ENCODE results near the gene STAT1.

Gene STAT1

GRCh38 chr2:191030521-191031154, 16.7 kb upstream of the STAT1 start:
- peak; percentile 75 for DNase-seq

- DNase-seq: peak; percentile 47
Measured at GRCh38 chr2:191029280-191029950, 15.4 kb upstream of the STAT1 start.

GRCh38 chr2:191026377-191026776, 12.4 kb upstream of the STAT1 start:
- no peak for DNase-seq

GRCh38 chr2:191025135-191025534, 11.2 kb upstream of the STAT1 start:
- no peak for DNase-seq

- peak; percentile 55 for DNase-seq
Measured at GRCh38 chr2:191023235-191023679, 9.3 kb upstream of the STAT1 start.

- DNase-seq: peak; percentile 39
Measured at GRCh38 chr2:191020742-191021381, 6.9 kb upstream of the STAT1 start.

- DNase-seq: peak; percentile 97
Measured at GRCh38 chr2:191020221-191020741, 6.3 kb upstream of the STAT1 start.

- DNase-seq: no peak
Measured at GRCh38 chr2:191019376-191019775, 5.4 kb upstream of the STAT1 start.

GRCh38 chr2:191018643-191019119, 4.7 kb upstream of the STAT1 start:
- DNase-seq: no peak

GRCh38 chr2:191018048-191018447, 4.1 kb upstream of the STAT1 start:
- DNase-seq: no peak

GRCh38 chr2:191015831-191016230, 1.9 kb upstream of the STAT1 start:
- DNase-seq: no peak

GRCh38 chr2:191015239-191015638, 1.3 kb upstream of the STAT1 start:
- peak; percentile 59 for DNase-seq

- DNase-seq: no peak
Measured at GRCh38 chr2:191014653-191015020, 666 bp upstream of the STAT1 start.

GRCh38 chr2:191013682-191013931, 364 bp downstream of the STAT1 start:
- no peak for DNase-seq

GRCh38 chr2:191012845-191013681, 908 bp downstream of the STAT1 start:
- no peak for DNase-seq

- no peak for DNase-seq
Measured at GRCh38 chr2:191012346-191012745, 1.6 kb downstream of the STAT1 start.

GRCh38 chr2:191010887-191011885, 2.8 kb downstream of the STAT1 start:
- no peak for DNase-seq

GRCh38 chr2:191009541-191010374, 4.2 kb downstream of the STAT1 start:
- no peak for DNase-seq

- DNase-seq: no peak
Measured at GRCh38 chr2:191008286-191008685, 5.7 kb downstream of the STAT1 start.

- DNase-seq: no peak
Measured at GRCh38 chr2:191006997-191007783, 6.8 kb downstream of the STAT1 start.
